A673 (cell line): ENCODE data around the gene CFAP20DC.

Source experiments
- EZH2 ChIP-seq: fragments of 200-600 bp; sonication (generic); IDR thresholded peaks from 2 replicates; pipeline ENCODE4 v1.6.1; 2017; ENCODE audit warnings: borderline replicate concordance, low read depth, mild to moderate bottlenecking, mixed read lengths, antibody characterized with exemption, low read length; ENCODE audit not compliant: poor library complexity, severe bottlenecking
- TF ChIP-seq, protein P1 (sequence below): fragments of 300-800, 200-600 bp; sonication (generic); conservative IDR thresholded peaks from 2 replicates; pipeline ENCODE4 v1.5.1; 2017; ENCODE audit warnings: low read depth, mild to moderate bottlenecking, antibody characterized with exemption, low read length, moderate library complexity, mixed read lengths

DNA sequence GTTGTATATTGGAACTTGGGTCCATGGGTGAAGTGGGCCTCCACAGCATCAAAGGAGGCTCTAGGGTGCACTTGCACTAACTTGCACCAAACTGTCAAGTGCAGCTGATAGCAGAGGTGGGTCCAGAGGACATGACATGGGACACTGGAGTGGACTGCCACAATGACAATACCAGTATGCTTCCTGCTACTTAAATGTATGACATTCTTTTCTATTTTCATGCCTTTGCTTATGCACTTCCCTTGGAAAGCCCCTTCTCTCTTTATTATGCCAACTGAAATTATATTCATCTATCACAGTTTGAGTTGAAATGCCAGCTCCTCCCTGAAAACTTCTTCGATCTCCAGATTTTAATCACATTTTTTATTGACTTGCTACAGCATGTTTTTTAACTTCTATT is 101.8 kb downstream of the CFAP20DC start:
- TF ChIP-seq, protein P1, sequence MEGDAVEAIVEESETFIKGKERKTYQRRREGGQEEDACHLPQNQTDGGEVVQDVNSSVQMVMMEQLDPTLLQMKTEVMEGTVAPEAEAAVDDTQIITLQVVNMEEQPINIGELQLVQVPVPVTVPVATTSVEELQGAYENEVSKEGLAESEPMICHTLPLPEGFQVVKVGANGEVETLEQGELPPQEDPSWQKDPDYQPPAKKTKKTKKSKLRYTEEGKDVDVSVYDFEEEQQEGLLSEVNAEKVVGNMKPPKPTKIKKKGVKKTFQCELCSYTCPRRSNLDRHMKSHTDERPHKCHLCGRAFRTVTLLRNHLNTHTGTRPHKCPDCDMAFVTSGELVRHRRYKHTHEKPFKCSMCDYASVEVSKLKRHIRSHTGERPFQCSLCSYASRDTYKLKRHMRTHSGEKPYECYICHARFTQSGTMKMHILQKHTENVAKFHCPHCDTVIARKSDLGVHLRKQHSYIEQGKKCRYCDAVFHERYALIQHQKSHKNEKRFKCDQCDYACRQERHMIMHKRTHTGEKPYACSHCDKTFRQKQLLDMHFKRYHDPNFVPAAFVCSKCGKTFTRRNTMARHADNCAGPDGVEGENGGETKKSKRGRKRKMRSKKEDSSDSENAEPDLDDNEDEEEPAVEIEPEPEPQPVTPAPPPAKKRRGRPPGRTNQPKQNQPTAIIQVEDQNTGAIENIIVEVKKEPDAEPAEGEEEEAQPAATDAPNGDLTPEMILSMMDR, result no peak
- no peak for TF ChIP-seq EZH2
